GM12878 (cell line): ENCODE measurements around the gene CFAP410. TPM values are rescaled to one million over a fixed set of nuclear protein-coding genes. Genes with fewer than 3 reads are reported as not detected.

Source experiments
- CBFB ChIP-seq: IDR thresholded peaks from 2 replicates; pipeline ENCODE4 v1.6.1; 2016; ENCODE audit warnings: antibody characterized with exemption, low read depth
- CEBPB ChIP-seq, 2 experiments: fragments of 150-350 bp in 1 of 2; IDR thresholded peaks; 2 replicates each; pipeline ENCODE4 v1.6.1; 2012 to 2014; ENCODE audit warnings: low read depth in 2 of 2, low read length in 2 of 2, borderline replicate concordance in 1 of 2, inconsistent platforms in 1 of 2
- EED ChIP-seq: sonication (generic); IDR thresholded peaks from 2 replicates; pipeline ENCODE4 v1.6.1; 2016; ENCODE audit warnings: antibody characterized with exemption, low read depth
- MEF2A ChIP-seq: IDR thresholded peaks from 2 replicates; pipeline ENCODE4 v1.6.1; 2011; ENCODE audit warnings: low read depth, mild to moderate bottlenecking, low read length, moderate library complexity; ENCODE audit not compliant: insufficient read depth
- NRF1 ChIP-seq: conservative IDR thresholded peaks from 2 replicates; pipeline ENCODE4 v1.6.1; 2011; ENCODE audit warnings: mild to moderate bottlenecking, low read depth, low read length, improper control_type of control experiment
- SKIL ChIP-seq: fragments of 450-650 bp; IDR thresholded peaks from 2 replicates; pipeline ENCODE4 v1.6.1; 2017; ENCODE audit warnings: mild to moderate bottlenecking, low read depth, inconsistent platforms; ENCODE audit not compliant: poor library complexity, severe bottlenecking
- ZBTB33 ChIP-seq: fragments of 450-650 bp; IDR thresholded peaks from 2 replicates; pipeline ENCODE4 v1.6.1; 2017; ENCODE audit warnings: mild to moderate bottlenecking
- ZBTB4 ChIP-seq: fragments of 450-650 bp; formaldehyde crosslinking; IDR thresholded peaks from 2 replicates; pipeline ENCODE4 v1.4.0; 2022; ENCODE audit warnings: mild to moderate bottlenecking, moderate library complexity
- ZNF592 ChIP-seq: fragments of 450-650 bp; IDR thresholded peaks from 2 replicates; pipeline ENCODE4 v1.6.1; 2017; ENCODE audit warnings: mild to moderate bottlenecking, moderate library complexity
- ZNF687 ChIP-seq: fragments of 450-650 bp; IDR thresholded peaks from 2 replicates; pipeline ENCODE4 v1.6.1; 2017; ENCODE audit warnings: mild to moderate bottlenecking, moderate library complexity
- polyA plus RNA-seq, 11 experiments: library from polyadenylated mRNA; depleted of rRNA in 4 of 11; unstranded in 6 of 11; stranded (reverse) in 5 of 11; fragments of >200 nt; fragmentation: Nextera tagmentation in 4 of 11; fragmentation: Illumina TruSeq in 1 of 11; extraction: Ambion mirVana in 4 of 11; extraction: Trizol in 1 of 11; gene quantifications; 1 replicate in 1 of 11; 2 replicates in 10 of 11; pipeline versions ENCODE4 v1.2.1 to v1.2.3, GENCODE V29; 2011 to 2016; ENCODE audit warnings: inconsistent platforms in 2 of 11, missing spikeins in 2 of 11, low read depth in 1 of 11
- total RNA-seq, 4 experiments: library from RNA; depleted of rRNA in 3 of 4; stranded (reverse); fragments of >200 nt in 3 of 4; fragmentation: Illumina TruSeq in 1 of 4; extraction: Trizol in 1 of 4; gene quantifications; 2 replicates each; pipeline versions ENCODE4 v1.2.1 to v1.2.3, GENCODE V29; 2013 to 2021

Gene CFAP410
- total and polyA plus RNA-seq, 10 of the 15 experiments (the other 5 are each of a cell fraction or from before 2014, with no cell fraction given) = 0.14 to 24.8 (median 11.3) TPM

GRCh38 chr21:44299458-44300261, 39.5 kb downstream of the CFAP410 start, which contains the start of gene PFKL (continued):
- TF ChIP-seq ZNF687 = peak; percentile 78
- no peak for TF ChIP-seq NRF1
- peak; percentile 15; the same call in 1 of the 2 replicates for TF ChIP-seq ZBTB33
- 0 out of 2 replicates have a peak, but pooled peaks have one; percentile 46 for TF ChIP-seq CBFB
- TF ChIP-seq ZBTB4 = no peak
- no peak for TF ChIP-seq CEBPB (IDR thresholded peaks at IDR 0.05; ENCODE audit: borderline replicate concordance in 1 of 2, low read depth in 2 of 2, low read length in 2 of 2)
- TF ChIP-seq MEF2A = no peak
- TF ChIP-seq EED = peak; percentile 81
- no peak for TF ChIP-seq ZNF592
- TF ChIP-seq SKIL = no peak
